GM10847 (cell line): ENCODE measurements around the gene CAMK1D.

Experiments
- POLR2A ChIP-seq: IDR thresholded peaks from 2 replicates; pipeline ENCODE4 v1.6.1; 2011; ENCODE audit not compliant: insufficient read length; ENCODE audit errors: extremely low read depth

Gene CAMK1D

DNA sequence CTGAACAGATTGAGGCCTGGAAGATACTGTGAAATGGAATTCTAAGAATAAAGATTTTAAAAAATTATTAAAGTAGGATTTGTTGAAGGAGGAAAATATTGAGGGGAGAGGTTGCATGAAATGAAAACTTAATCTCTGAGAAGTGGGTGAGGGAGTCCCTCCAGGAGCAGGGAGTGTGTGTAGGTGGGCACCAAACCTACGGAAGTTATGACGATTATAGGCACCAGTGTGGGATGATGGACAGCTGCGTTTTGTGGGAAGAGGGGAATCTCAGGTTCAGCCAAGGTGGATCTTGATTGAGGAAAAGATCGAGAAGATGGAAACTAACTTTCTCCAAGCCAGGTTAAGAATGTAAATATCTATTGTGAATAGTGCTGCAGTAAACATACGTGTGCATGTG is 405.7 kb downstream of the CAMK1D start:
- no peak for TF ChIP-seq POLR2A

DNA sequence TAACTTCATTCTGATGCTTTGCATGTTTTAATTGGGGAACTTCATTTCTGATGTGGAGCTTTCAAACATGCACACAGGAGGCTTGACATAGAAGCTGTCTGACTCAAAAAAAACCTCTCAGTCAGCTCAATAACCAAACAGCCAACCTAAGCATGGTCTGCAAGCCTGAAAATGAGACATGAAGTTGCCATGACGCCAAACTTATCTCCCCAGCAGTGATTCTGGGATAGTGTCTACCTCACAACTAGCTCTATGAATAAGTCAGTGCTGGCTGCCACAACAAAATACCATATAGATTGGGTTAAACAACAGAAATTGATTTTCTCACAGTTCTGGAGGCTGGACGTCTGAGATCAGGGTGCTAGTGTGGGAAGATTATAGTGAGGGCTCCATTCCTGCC is 408.0 kb downstream of the CAMK1D start:
- TF ChIP-seq POLR2A: no peak

DNA sequence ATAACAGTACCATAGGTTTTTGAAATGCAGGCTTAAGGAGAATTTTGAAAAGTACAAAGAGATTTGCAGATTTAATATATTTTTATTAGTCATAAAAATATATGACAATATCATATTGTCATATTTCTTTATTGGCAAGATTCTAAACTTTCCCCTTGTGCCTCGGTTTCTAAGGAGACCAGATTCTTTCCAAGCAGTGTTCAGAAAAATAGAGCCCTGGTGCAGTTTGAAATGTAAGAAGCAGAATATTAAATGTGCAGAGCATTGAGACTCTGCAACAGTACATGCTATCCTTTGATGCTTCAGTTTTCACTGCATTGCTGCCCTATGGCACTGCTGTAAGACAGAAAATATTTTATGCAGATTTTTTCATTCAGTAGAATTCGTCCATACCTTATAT is 408.9 kb downstream of the CAMK1D start:
- TF ChIP-seq POLR2A: no peak

DNA sequence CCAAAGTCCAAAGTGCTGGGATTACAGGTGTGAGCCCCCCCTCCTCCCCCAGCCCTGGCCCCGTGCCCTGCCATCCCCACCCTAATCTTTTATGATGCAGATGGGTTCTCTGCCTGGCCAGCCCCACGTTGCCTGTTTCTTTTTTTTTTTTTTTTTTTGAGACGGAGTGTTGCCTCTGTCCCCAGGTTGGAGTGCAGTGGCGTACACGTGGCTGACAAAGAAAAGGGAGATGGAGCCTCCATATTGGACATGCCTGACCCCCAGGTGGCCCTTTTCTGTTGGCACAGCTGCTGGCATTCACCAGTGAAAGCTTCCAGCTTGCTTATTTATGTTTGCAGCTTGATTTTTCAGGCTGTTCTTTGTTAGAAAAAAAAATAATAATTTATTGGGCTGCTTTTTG is 416.9 kb downstream of the CAMK1D start:
- no peak for TF ChIP-seq POLR2A

DNA sequence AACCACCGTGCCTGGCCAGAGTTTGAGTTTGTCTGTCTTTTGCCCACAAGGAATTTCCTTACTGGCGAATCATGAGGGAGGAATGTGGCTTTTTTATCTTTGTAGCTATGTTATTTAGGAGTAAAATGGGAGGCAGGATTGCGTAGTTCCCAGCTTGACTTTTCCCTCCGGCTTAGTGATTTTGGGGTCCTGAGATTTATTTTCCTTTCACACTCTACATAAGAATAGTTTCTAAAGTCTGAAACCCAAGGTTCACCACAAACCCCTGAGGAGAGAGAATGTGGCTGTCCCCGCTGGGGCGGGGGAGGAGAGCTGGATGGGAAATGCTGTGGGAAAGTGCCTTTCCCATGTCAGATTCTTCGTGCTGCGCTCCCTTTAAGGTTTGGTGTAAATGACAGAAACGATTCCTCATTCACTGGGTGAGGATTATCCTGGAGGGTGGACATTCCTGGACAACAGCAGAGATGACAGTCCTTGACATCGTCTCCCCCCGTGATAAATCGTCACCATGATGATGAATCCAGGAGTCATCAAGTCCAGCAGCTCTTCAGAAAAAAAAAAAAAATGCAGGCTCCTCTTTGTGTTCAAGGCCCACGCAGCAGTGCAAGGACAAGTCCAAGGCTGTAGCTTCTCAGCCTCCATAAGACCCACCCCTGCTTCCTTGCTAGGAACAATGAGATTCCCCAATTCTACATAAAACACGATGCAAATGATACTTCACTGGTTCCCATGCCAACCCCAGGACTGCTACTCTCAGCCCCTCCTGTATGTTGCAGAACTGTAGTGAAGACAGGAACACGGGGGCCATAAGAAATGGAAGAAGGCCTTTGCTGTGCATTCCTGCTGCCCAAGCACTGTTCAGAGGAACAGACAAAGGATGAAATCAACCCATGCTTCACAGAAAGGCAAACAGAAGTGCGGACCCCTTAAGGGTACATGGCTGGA is 419.1 kb downstream of the CAMK1D start:
- no peak for TF ChIP-seq POLR2A

DNA sequence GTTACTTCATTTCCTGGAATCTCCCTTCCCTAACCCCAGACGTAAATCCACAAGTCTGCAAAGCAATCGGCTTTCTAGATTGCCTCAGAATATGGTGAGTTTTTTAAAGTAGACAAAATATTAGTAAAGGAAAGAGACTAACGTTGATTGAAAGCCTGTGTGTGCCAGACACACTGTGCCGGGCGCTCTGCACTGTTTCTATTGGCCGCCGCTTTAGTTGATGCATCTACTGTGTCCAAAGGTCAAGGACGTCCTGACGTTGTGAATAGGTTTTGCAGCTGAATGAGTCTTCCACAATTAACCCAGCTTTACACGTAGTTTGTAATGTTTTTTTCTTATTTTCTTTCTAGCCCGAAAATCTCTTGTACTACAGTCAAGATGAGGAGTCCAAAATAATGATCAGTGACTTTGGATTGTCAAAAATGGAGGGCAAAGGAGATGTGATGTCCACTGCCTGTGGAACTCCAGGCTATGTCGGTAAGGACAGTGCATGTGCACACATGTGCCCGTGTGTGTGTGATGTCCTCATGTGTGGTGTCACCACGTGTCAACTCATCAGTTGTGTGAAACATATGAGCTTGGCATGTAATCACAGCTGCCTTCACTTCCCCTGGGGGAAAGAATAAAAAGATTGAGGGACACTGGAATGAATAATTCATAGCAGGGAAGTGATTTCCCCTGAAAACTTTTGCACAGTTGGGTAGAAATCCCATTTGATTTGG is 420.1 kb downstream of the CAMK1D start:
- no peak for TF ChIP-seq POLR2A

DNA sequence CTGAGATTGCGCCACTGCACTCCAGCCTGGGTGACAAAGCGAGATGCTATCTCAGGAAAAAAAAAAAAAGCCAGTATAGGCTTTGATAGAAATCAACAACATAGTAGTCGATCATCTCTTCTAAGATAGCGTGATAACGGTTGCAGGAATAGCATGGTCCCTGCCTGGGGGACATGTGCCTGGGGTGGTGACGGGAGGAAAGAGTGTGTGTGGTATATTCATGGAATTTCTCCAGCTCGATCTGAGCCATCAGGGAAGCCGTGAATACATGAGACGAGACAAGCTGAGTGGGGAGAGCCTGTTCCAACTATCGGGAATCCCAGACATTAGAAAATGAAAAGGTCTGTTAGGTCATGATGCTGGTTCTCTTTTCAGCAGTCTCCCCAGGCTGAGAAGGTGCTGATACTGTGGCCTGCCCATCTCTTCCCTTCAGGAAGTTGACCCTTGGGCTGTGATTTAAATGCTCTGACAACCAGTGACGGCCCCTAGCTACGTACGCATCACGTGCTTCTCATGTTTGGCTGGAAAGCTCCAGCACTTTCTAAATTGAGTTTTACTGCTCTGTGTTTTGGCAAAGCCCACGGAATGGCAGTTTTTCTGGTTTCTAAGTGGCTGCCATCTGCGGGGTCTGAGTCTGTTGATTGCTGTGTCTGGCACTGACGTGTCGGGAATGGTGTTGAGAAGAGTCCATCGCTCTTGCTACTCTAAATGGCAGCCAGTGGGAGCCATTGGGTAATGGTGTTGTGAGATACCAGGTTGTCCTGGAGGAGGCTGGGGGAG is 422.8 kb downstream of the CAMK1D start:
- no peak for TF ChIP-seq POLR2A

DNA sequence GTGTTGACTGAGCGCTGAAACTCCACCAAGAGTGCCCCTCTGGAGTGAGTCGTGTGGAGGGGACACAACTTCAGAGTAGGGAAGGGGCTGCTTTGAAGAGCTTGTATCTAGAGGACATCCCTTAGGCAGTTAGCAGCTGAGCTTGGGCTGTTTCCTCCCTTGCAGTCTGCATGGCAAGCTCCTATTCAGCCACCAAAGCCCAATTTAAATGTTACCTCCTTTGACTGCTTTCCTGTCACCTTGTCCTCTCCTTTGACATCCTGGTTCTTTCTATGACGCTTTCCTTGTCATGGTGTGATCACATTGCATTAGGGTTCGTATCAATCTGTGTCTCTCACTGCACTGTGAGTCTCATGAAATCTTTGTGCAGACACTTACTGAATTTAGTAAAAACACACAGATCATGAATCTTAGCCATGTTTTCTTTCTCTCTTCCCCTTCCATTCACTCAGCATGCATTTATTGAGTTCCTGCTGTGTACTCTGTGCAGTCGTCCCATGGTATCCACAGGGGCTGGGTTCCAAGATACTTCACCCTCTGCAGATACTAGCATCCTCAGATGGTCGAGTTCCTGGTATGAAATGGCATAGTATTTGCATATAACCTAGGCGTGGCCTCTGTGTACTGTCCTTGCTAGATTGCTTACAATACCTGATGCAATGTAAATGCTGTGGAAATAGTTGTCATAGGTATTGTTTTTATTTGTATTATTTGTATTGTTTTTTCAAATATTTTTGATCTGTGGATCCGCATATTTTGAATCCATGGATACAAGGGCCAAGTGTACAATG is 423.6 kb downstream of the CAMK1D start:
- no peak for TF ChIP-seq POLR2A

DNA sequence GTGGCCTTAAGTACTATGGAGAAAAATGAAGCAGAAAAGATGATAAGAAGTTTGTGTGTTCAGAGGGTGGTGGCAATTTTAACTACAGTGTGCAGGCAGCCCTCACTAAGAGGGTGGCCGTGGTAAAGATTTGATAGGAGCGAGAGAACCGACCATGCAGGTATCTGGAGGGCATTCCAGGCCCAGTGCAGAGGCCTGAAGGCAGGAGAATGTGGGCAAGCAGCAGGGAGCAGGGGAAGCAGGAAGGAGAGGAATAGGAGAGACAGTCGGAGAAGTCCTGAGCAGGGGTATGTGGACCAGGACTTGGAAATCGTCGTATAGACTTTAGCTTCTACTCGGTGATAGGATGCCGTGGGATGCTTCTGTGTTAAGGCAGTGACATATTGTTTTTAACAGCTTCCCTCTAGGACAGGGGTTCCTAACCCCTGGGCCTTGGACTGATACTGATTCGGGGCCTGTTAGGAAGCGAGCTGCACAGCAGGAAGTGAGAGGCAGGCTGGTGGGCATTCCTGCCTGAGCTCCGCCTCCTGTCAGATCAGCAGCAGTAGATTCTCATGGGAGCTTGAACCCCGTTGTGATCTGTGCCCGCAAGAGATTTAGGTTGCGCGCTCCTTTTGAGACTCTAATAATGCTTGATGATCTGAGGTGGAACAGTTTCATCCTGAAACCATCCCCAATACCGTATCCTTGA is 425.0 kb downstream of the CAMK1D start:
- no peak for TF ChIP-seq POLR2A

DNA sequence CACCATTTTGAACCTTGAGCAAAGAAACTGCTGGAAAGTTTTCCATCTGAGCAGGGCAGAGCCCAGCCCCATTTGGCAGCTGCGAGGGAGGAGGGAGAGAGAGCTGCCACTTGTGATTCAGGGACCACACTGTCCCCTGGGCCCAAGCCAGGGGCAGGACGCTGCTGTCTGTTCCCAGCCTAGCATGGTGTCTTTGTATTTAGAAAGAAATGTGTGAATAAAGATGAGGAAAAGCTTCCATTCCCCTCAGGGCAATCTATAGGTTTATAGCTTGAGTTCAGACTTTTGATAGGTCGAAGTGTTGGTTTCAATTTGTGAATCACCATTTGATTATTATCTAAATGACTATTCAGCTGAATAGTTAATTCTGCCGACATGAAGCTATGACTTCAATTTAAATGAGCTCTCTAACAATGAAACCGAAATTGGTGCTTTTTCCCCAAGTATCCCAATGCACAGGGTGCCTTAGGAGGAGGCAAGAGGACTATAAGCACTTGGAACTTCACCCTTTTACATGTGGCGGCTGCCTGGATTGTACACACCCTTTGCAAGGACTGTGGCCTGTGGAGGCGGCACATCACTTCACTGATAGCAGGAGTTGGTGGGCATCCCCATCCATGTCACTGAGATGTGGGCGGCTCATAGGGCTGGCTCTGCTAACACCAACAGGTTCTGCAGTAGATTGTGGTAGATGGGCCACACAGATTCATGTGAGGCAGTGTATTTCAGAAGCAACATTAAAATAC is 428.7 kb downstream of the CAMK1D start:
- TF ChIP-seq POLR2A: no peak

DNA sequence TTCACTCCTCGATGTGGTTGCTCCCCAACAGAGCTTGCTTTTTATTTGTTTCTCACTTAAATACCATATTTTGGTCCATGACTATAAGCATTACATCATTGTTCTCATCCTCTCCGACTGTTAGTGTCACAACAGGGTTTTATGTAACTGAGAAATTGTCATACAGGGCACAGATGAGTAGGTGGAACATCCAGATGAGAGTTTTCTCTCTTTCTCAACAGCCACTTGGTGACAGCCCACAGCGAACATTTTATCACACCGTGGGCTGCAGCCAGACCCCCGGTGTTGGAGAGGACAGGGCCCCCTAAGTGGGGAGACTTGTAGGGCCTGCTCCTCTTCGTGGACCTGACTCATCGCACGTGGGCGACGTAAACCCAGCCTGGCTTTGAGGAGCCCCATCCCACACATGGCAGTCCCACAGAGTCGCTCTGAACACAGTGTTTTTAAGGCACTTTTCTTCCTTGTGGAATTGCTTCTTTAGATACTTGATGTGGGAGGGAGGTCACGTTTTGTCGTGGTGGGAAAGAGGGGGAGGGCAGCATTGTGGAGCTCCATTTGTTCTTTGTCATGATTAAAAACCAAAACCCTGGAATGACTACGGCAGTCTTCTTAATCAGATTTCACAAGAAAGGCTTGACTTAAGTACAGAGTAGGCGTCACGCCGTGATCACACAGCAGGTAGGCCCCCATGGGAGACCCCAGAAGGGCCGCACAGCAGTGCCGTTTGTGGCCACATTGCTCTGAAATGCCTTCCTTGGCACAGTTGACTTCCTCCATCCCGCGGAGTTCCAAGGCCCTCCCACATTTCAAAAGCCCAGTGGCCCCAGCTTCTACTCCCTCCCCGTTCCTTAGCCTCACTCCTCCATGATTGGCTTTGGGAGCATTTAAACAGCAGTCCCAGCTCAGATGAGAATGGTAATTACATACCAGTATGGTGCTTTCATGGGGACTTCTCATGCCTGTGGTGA is 431.6 kb downstream of the CAMK1D start:
- no peak for TF ChIP-seq POLR2A

DNA sequence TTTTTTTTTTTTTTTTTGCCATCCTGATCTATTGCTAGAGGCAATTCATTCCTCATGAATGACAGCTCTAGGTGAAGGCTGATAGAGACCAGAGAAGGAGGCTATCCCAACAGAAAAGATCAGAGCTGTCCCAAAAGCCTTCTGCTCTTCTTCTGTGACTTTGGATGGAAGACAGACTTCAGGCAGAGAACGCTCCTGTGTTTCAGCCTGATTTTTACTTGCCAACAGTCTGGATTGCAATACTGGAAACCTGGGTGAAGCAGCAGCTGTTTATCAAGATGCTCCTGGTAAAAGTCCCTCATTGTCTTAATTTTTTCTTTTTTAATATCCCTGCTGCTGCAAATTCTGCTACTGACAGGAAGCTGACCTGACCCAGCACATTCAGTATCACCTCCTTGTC is 432.6 kb downstream of the CAMK1D start:
- no peak for TF ChIP-seq POLR2A

DNA sequence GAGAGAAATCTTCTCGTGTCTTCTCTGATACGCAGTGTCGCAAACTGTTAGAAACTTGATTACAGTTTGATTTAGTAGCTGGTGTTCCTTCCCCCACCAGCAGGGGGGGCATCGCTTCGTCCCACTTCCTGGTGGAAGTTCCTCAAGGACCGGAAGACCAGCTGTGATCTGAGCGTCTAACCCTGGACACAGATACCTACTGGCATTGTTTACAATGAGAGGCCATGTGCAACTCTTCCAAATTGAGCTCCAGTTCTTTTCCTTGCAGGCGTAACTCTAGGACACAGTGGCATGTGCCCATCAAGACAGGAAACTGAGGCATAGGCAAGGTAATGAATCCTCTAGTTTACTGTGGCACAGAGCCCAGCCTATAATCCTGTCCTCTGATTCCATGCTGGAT is 433.2 kb downstream of the CAMK1D start:
- TF ChIP-seq POLR2A: no peak

DNA sequence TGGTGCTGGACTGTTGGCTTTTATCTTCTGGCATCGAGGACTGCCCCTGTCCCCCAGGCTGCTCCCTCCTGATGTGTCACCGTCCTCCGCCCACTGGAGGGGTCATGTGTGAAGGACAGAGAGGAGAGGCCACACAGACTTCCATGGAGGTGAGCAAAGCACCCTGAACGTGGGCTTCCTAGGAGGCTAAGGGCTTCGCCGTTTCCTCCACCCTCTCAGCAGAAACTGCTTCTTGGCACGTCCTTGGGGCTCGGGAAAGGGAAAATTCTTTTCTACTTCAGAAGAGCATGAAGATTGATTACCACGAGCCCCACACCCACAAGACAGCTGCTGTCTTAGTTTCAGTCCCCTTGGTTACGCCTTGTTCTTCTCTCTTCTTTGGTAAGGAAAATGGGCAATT is 433.9 kb downstream of the CAMK1D start:
- TF ChIP-seq POLR2A: no peak
